ENCODE data around the gene BCL2L13. TPM values are rescaled to one million over a fixed set of nuclear protein-coding genes. Genes with fewer than 3 reads are reported as not detected.

BCL2L13 gene
- total RNA-seq, 1 donor: 64.3 TPM

DNA sequence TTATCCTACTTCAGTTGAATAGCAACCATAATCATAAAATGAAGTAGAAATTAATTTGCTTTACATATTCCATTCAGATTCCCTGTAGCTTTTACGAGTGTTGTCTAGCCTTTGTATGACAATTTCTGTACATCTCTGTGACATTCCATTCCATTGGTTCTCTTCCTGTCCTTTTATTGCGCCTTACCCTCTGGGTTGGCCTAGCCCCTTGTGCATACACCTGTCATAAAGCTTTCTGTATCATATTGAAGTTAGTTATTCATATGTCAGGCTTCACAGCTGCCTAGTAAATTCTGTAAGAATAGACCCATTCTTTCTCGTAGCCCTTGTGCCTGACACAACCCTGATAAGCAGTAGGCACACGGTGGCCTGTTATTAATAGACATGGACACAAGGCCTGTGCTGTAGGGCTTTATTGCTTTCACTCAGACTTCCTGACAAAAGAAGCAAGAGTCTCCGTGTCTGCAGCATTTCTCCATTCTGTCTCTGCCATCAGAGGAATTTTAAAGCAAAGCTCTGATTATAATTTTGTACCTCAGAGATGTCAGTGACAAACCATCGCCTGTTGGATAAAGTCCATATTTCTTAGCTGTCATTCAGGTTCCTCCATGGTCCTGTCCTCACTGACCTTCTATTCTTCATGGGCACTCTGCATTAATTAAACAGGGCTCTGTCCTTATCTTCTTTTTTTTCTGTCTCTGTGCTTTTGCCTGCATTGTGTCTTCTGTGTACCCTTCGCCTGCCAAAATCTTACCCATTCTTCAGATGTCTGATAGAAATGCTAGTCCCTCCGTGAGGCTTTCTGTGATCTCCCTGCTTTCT lies 86.3 kb downstream of the BCL2L13 start:
- no peak overlapping the region for H3K4me3 ChIP-seq (ENCODE audit: low read depth, low read length)
- TF ChIP-seq, protein P1, sequence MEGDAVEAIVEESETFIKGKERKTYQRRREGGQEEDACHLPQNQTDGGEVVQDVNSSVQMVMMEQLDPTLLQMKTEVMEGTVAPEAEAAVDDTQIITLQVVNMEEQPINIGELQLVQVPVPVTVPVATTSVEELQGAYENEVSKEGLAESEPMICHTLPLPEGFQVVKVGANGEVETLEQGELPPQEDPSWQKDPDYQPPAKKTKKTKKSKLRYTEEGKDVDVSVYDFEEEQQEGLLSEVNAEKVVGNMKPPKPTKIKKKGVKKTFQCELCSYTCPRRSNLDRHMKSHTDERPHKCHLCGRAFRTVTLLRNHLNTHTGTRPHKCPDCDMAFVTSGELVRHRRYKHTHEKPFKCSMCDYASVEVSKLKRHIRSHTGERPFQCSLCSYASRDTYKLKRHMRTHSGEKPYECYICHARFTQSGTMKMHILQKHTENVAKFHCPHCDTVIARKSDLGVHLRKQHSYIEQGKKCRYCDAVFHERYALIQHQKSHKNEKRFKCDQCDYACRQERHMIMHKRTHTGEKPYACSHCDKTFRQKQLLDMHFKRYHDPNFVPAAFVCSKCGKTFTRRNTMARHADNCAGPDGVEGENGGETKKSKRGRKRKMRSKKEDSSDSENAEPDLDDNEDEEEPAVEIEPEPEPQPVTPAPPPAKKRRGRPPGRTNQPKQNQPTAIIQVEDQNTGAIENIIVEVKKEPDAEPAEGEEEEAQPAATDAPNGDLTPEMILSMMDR (IDR thresholded peaks at IDR 0.05; ENCODE audit: insufficient read depth, low read depth, low read length): no peak
- DNase-seq (ENCODE audit: low read depth): no peak

DNA sequence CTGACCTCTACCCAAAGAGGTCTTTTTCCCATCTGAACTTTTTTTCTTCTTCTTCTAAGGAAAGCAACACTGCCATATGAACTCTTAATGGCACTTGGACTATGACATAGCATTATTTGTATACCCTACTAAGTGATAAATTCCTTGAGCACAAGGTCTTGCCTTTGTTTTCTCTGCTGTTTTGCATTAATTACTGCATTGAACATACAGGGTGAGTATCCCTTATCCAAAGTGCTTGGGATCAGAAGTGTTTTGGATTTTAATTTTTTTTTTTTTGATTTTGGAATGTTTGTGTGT lies 86.9 kb downstream of the BCL2L13 start:
- no peak for DNase-seq (ENCODE audit: low read depth)
- no peak overlapping the region for H3K4me3 ChIP-seq (ENCODE audit: low read depth, low read length)
- TF ChIP-seq, protein P1 (IDR thresholded peaks at IDR 0.05; ENCODE audit: insufficient read depth, low read depth, low read length): no peak

DNA sequence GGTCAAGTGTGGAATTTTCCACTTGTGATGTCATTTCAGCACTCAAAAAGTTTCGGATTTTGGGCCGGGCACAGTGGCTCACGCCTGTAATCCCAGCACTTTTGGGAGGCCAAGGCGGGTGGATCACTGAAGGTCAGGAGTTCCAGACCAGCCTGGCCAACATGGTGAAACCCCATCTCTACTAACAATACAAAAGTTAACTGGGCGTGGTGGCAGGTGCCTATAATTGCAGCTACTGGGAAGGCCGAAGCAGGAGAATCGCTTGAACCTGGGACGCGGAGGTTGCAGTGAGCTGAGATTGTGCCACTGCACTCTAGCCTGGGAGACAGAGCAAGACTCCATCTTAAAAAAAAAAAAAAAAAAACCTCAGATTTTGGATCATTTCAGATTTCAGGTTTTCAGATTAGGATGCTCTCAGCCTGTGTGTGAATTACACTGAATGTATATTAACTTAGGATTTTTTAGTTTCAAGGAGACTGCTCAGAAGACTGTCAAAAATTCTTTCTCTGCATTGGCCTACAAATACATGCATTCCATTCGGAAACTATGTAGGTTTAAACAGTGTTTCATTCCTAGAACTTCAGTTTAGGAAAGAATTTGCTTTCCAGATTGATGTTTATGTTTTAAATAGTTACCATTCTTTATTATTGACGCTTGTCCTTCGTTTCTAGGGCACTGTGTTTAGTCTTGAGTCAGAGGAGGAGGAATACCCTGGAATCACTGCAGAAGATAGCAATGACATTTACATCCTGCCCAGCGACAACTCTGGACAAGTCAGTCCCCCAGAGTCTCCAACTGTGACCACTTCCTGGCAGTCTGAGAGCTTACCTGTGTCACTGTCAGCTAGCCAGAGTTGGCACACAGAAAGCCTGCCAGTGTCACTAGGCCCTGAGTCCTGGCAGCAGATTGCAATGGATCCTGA lies 87.7 kb downstream of the BCL2L13 start:
- DNase-seq (ENCODE audit: low read depth): peak; percentile 44
- TF ChIP-seq, protein P1 (IDR thresholded peaks at IDR 0.05; ENCODE audit: insufficient read depth, low read depth, low read length): no peak
- H3K4me3 ChIP-seq (ENCODE audit: low read depth, low read length): no peak overlapping the region

DNA sequence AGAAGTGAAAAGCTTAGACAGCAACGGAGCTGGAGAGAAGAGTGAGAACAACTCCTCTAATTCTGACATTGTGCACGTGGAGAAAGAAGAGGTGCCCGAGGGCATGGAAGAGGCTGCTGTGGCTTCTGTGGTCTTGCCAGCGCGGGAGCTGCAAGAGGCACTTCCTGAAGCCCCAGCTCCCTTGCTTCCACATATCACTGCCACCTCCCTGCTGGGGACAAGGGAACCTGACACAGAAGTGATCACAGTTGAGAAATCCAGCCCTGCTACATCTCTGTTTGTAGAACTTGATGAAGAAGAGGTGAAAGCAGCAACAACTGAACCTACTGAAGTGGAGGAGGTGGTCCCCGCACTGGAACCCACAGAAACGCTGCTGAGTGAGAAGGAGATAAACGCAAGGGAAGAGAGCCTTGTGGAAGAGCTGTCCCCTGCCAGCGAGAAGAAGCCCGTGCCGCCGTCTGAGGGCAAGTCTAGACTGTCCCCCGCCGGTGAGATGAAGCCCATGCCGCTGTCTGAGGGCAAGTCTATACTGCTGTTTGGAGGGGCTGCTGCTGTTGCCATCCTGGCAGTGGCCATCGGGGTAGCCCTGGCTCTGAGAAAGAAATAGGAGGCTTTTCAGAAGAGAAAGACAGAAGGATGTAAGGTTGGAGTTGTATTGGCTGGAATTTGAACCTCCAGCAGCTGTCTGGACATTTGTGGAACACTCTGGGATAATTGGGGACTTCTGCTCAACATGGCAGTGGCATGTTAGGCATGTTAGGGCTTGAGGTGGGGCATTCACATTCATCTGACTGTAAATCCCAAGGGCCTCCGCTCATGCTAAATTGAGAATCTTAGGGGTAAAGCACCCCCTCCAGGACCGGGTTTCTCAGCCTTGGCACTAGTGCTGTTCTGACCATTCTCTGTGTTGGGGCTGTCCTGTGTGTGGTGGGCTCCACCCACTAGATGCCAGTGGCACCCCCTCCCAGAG lies 88.7 kb downstream of the BCL2L13 start:
- no peak overlapping the region for H3K4me3 ChIP-seq (ENCODE audit: low read depth, low read length)
- no peak for DNase-seq (ENCODE audit: low read depth)
- TF ChIP-seq, protein P1 (IDR thresholded peaks at IDR 0.05; ENCODE audit: insufficient read depth, low read depth, low read length): no peak

DNA sequence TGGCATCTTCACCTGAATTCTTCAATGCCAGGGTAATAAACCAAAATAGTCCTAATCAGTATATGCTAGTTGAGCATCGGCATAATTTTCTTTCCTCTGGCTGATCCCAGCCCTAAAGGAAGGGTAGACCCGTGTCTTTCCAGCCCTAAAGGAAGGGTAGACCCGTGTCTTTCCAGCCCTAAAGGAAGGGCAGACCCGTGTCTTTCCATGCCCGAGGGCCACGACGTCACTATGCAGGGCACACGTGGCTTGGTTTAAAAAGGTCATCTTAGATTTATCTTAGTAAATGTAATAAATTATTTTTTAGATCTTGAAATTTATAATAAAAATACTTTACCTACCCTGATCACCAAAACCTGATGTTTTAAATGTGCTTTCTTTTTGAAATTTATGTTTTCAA lies 90.2 kb downstream of the BCL2L13 start:
- no peak for DNase-seq (ENCODE audit: low read depth)
- TF ChIP-seq, protein P1 (IDR thresholded peaks at IDR 0.05; ENCODE audit: insufficient read depth, low read depth, low read length): no peak
- no peak overlapping the region for H3K4me3 ChIP-seq (ENCODE audit: low read depth, low read length)

DNA sequence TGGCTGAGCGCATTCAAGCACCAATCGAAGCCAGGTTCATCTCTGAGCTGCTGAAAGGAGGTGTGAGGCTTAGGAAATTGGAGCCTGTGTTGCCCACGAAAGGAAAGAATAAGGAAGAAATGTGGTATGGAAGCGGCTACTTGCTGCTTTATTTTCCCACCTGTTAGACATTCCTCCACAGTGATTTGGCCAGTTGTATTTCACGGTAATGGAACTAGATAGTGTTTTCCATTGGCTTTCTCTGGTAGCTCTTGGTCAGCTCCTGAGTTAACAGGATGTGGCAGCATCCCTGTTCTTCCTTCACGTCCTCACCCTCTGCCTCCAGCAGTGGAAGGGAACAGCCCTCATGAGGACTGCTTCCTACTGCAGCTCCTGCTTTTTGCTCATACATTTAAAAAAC lies 91.0 kb downstream of the BCL2L13 start:
- DNase-seq (ENCODE audit: low read depth): no peak
- H3K4me3 ChIP-seq (ENCODE audit: low read depth, low read length): no peak overlapping the region
- TF ChIP-seq, protein P1 (IDR thresholded peaks at IDR 0.05; ENCODE audit: insufficient read depth, low read depth, low read length): no peak
